NCI-H82 treated with DMSO at 0.1 percent for 48 hours (cell line): ENCODE data around the gene PRMT7.
A peak's percentile ranks its signal among the peaks of the same experiment; 100 is the strongest.
"Not testable (repeated sequence)": the region's sequence is repeated elsewhere in the genome, so short reads cannot be mapped to it uniquely, and the experiment has no call there.

Experiments used
- DNase-seq: peaks from one replicate; lab custom pipeline; 2025; ENCODE audit not compliant: unreplicated experiment; lab: John Stamatoyannopoulos, UW

Gene PRMT7

GRCh38 chr16:68283801-68284598 lies 26.8 kb upstream of the PRMT7 start:
- DNase-seq = no peak

- no peak for DNase-seq
Measured at GRCh38 chr16:68284847-68285246, 26.0 kb upstream of the PRMT7 start.

- DNase-seq = no peak
Measured at GRCh38 chr16:68285683-68286082, 25.1 kb upstream of the PRMT7 start.

- DNase-seq = no peak
Measured at GRCh38 chr16:68286153-68287074, 24.4 kb upstream of the PRMT7 start.

GRCh38 chr16:68287276-68288251 lies 23.3 kb upstream of the PRMT7 start:
- no peak for DNase-seq

GRCh38 chr16:68288252-68288650 lies 22.6 kb upstream of the PRMT7 start:
- DNase-seq = no peak

- not testable (repeated sequence) for DNase-seq
Measured at GRCh38 chr16:68288796-68289195, 22.0 kb upstream of the PRMT7 start.

- DNase-seq = no peak
Measured at GRCh38 chr16:68289202-68289601, 21.6 kb upstream of the PRMT7 start.

GRCh38 chr16:68289621-68290329 lies 21.0 kb upstream of the PRMT7 start:
- no peak for DNase-seq

- DNase-seq = no peak
Measured at GRCh38 chr16:68290450-68290849, 20.4 kb upstream of the PRMT7 start.

- DNase-seq = no peak
Measured at GRCh38 chr16:68291227-68291626, 19.6 kb upstream of the PRMT7 start.

- no peak for DNase-seq
Measured at GRCh38 chr16:68292425-68292824, 18.4 kb upstream of the PRMT7 start.

- DNase-seq = no peak
Measured at GRCh38 chr16:68296291-68296690, 14.5 kb upstream of the PRMT7 start.

- no peak for DNase-seq
Measured at GRCh38 chr16:68296693-68297092, 14.1 kb upstream of the PRMT7 start.

- DNase-seq = no peak
Measured at GRCh38 chr16:68297908-68298307, 12.9 kb upstream of the PRMT7 start.

- no peak for DNase-seq
Measured at GRCh38 chr16:68298312-68298711, 12.5 kb upstream of the PRMT7 start.

GRCh38 chr16:68298907-68299561 lies 11.8 kb upstream of the PRMT7 start:
- DNase-seq = peak; percentile 95

GRCh38 chr16:68299571-68300453 lies 11.0 kb upstream of the PRMT7 start:
- peak; percentile 59 for DNase-seq
